ENCODE results near the gene DNAJC17. TPM values are rescaled to one million over a fixed set of nuclear protein-coding genes. Genes with fewer than 3 reads are reported as not detected.

DNAJC17 gene
- total RNA-seq, 1 donor from 2014 or later, result 43.2 TPM

- no peak for TF ChIP-seq CTCF (IDR thresholded peaks at IDR 0.05; ENCODE audit: partially characterized antibody, unreplicated experiment)
- peaks cover 7% of the 10 kb centered on the region for H3K27me3 Mint-ChIP-seq (ENCODE audit: unreplicated experiment)
- H3K36me3 Mint-ChIP-seq (ENCODE audit: unreplicated experiment), result no peaks in the 10 kb centered on the region
- DNase-seq, result no peak
- peaks cover 11% of the 10 kb centered on the region for H3K4me1 Mint-ChIP-seq (ENCODE audit: low read depth, unreplicated experiment)
- H3K9me3 Mint-ChIP-seq (ENCODE audit: unreplicated experiment), result peaks cover 7% of the 10 kb centered on the region
- H3K4me3 Mint-ChIP-seq (ENCODE audit: unreplicated experiment), result peak overlapping the region; percentile 94
- peak overlapping the region; percentile 97 for H3K27ac Mint-ChIP-seq (ENCODE audit: unreplicated experiment)
These were observed 623 bp downstream of the DNAJC17 start for GRCh38 chr15:40806672-40807027.

GRCh38 chr15:40803688-40804087 lies 3.6 kb downstream of the DNAJC17 start:
- Mint-ChIP-seq H3K4me3 (ENCODE audit: unreplicated experiment) (no peak overlapping the region), H3K27ac (ENCODE audit: unreplicated experiment) (no peak overlapping the region)

GRCh38 chr15:40803076-40803475 lies 4.2 kb downstream of the DNAJC17 start:
- TF ChIP-seq CTCF (IDR thresholded peaks at IDR 0.05; ENCODE audit: partially characterized antibody, unreplicated experiment), result no peak
- Mint-ChIP-seq H3K27me3 (ENCODE audit: unreplicated experiment) (peaks cover 10% of the 10 kb centered on the region), H3K27ac (ENCODE audit: unreplicated experiment) (no peak overlapping the region), H3K36me3 (ENCODE audit: unreplicated experiment) (no peaks in the 10 kb centered on the region), H3K4me3 (ENCODE audit: unreplicated experiment) (no peak overlapping the region), H3K4me1 (ENCODE audit: low read depth, unreplicated experiment) (peaks cover 7% of the 10 kb centered on the region), H3K9me3 (ENCODE audit: unreplicated experiment) (peaks cover 6% of the 10 kb centered on the region)
- DNase-seq, result no peak

More at GRCh38 chr15:40803688-40804087, 3.6 kb downstream of the DNAJC17 start:
- peaks cover 11% of the 10 kb centered on the region for H3K4me1 Mint-ChIP-seq (ENCODE audit: low read depth, unreplicated experiment)
- H3K9me3 Mint-ChIP-seq (ENCODE audit: unreplicated experiment), result peaks cover 7% of the 10 kb centered on the region
- TF ChIP-seq CTCF (IDR thresholded peaks at IDR 0.05; ENCODE audit: partially characterized antibody, unreplicated experiment), result no peak
- no peak for DNase-seq
- peaks cover 10% of the 10 kb centered on the region for H3K27me3 Mint-ChIP-seq (ENCODE audit: unreplicated experiment)
- no peaks in the 10 kb centered on the region for H3K36me3 Mint-ChIP-seq (ENCODE audit: unreplicated experiment)

- H3K9me3 Mint-ChIP-seq (ENCODE audit: unreplicated experiment), result no peaks in the 10 kb centered on the region
- TF ChIP-seq CTCF (IDR thresholded peaks at IDR 0.05; ENCODE audit: partially characterized antibody, unreplicated experiment), result no peak
- H3K4me1 Mint-ChIP-seq (ENCODE audit: low read depth, unreplicated experiment), result no peaks in the 10 kb centered on the region
- H3K27ac Mint-ChIP-seq (ENCODE audit: unreplicated experiment), result peak overlapping the region; percentile 15
- no peaks in the 10 kb centered on the region for H3K36me3 Mint-ChIP-seq (ENCODE audit: unreplicated experiment)
- DNase-seq, result no peak
- no peak overlapping the region for H3K4me3 Mint-ChIP-seq (ENCODE audit: unreplicated experiment)
- peaks cover 5% of the 10 kb centered on the region for H3K27me3 Mint-ChIP-seq (ENCODE audit: unreplicated experiment)
These were observed 7.8 kb downstream of the DNAJC17 start for GRCh38 chr15:40799523-40799922.

- H3K27me3 Mint-ChIP-seq (ENCODE audit: unreplicated experiment), result peaks cover 5% of the 10 kb centered on the region
- H3K27ac Mint-ChIP-seq (ENCODE audit: unreplicated experiment), result no peak overlapping the region
- no peak for DNase-seq
- TF ChIP-seq CTCF (IDR thresholded peaks at IDR 0.05; ENCODE audit: partially characterized antibody, unreplicated experiment), result no peak
- H3K4me1 Mint-ChIP-seq (ENCODE audit: low read depth, unreplicated experiment), result no peaks in the 10 kb centered on the region
- H3K36me3 Mint-ChIP-seq (ENCODE audit: unreplicated experiment), result no peaks in the 10 kb centered on the region
- H3K9me3 Mint-ChIP-seq (ENCODE audit: unreplicated experiment), result no peaks in the 10 kb centered on the region
- no peak overlapping the region for H3K4me3 Mint-ChIP-seq (ENCODE audit: unreplicated experiment)
These were observed 10.8 kb downstream of the DNAJC17 start for GRCh38 chr15:40796512-40796911.

All from glutamatergic neuron (in vitro differentiated cells).